NCI-H146 treated with DMSO at 0.1 percent for 48 hours (cell line): ENCODE results near the gene ABL1.

ENCODE experiments used
- DNase-seq: peaks from one replicate; lab custom pipeline; 2025; ENCODE audit not compliant: unreplicated experiment; lab: John Stamatoyannopoulos, UW

Gene ABL1

DNA sequence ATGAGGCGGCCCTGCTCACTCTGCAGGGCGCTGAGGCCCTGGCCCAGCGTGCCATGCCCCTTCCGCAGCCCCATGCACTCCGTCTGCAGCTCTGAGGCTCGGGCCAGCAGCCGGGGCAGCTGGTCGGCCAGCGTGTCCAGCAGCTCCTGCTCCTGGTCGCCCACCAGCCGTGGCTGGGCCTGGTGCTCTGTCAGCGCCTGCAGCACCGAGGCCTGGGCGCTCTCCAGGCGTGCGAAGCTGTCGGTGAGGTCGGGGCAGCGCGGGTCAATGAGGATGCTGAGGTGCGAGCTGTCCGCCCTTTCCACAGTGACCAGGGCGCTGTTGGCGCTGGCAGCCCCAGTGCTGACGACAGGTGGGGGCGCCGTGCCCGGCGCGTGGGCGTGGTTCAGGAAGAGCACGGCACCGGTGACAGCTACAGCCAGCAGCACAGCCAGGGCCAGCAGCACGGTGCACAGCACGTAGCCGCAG, 94.6 kb downstream of the ABL1 start:
- no peak for DNase-seq

DNA sequence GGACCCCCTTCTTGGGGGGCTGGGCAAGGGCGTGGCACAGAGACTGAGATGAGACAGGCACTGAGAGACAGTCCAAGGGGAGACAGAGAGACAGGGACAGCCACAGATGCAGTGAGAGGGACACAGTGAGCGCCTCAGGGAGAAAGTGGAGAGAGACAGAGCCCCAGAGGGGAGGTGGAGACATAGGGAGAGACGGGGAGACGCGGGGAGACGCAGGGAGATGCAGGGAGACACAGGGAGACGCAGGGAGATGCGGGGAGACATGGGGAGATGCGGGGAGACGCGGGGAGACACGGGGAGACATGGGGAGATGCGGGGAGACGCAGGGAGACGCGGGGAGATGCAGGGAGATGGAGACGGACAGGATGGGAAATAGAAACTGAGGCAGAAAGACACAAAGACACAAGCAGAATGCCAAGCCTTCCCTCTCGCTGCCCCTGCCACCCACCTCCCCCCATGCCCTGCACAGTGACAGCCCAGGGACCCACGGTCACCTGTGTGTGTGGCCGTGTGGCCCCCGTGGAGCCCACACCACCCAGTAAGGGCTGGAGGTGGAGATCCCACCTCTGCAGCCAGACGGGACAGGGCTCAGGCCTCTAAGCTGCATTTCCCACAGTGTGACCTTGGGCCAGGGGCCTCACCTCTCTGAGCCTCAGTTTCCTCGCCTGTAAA, 95.2 kb downstream of the ABL1 start:
- DNase-seq = no peak

DNA sequence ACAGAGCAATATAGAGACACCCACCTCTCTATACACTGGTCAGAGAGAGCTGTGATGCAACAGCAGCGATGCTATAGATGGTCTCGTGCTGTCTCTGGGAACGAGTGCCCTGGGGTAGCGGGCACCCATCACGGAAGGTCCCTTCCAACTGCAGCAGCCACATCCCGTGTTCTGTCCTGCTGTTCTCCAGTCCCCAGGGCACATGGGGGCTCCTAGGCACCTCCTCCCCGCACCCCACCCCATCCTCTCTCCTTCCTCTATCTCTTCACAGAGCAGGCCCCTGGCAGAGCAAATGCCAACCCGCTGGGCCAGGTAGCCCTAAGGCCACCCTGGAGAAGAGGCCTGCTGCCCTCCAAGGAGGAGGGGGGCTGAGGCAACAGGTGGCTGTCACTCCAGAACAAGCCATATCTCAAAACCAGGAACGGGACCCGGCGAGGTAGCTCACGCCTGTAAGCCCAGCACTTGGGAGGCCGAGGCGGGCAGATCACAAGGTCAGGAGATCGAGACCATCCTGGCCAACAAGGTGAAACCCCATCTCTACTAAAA, 95.8 kb downstream of the ABL1 start:
- DNase-seq = no peak

DNA sequence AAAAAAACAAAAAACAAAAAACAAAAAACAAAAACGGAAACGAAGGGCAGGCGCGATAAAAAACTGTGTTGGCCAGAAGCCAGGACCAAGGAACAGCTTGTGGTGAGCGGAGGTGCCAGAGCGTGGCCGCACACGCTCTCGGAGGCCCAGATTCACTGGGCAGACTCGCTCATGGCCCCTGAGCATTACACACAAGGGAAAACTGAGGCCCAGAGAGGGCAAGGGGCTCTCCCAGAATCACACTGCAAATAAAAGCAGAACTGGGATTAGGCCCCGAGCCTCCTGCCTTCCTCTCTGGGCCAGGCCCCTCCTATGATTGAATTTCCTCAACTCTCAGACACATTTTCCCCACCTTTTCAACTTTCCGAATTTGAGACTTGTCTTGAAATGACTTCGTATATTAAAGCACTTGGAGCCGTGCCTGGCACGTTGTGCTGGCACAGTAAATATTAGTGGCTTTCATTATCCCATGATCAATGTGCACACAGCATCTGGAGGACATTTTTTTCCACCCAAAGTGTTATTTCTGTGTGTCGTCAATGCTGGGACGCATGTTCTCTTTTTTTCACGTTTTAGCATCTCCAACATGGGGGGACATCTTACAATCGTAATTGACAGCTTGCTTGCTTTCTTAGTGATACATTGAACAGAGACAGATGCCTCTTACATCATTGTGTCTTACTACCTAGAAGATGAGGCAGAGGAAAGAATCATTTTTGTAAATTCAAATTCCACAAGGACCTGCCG, 96.6 kb downstream of the ABL1 start:
- no peak for DNase-seq

DNA sequence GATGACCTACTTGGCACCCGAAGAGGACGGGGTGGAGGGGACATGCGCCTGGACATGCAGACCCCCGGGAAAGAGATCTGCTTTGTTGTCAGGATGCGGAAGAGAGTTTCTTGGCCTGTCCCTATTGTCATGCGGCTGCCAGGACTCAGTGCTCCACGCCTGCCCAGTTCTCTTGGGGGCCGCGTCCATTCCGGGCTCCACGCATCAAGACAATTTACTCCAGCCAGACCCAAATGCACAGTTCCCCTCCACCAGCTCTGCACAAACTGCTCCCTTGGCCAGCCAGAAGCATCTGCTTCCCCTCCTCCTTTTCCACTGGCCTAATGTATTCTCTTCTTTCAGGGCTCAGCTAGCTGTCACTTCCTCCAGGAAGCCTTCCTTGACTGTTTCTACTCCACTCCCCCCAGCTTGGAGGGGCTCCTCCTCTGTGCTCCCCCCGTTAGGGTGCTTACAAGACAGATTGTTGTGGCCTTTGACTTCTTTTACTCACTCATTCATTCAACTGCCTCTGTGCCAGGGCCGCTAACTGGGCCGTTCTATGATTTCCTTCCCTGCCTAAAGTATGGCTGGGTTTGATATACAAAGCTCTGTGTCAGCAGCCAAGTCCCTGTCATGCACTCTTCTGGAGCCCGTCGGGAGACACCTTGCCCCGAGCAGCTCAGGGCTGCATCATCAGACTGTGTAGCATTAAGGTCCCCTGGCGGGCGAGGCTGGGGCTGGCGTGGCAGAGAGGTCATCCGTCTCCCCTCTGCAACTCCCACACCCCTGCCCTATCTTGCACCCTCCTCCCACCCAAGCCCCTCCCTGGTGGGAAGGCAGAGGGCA, 97.4 kb downstream of the ABL1 start:
- DNase-seq = no peak

DNA sequence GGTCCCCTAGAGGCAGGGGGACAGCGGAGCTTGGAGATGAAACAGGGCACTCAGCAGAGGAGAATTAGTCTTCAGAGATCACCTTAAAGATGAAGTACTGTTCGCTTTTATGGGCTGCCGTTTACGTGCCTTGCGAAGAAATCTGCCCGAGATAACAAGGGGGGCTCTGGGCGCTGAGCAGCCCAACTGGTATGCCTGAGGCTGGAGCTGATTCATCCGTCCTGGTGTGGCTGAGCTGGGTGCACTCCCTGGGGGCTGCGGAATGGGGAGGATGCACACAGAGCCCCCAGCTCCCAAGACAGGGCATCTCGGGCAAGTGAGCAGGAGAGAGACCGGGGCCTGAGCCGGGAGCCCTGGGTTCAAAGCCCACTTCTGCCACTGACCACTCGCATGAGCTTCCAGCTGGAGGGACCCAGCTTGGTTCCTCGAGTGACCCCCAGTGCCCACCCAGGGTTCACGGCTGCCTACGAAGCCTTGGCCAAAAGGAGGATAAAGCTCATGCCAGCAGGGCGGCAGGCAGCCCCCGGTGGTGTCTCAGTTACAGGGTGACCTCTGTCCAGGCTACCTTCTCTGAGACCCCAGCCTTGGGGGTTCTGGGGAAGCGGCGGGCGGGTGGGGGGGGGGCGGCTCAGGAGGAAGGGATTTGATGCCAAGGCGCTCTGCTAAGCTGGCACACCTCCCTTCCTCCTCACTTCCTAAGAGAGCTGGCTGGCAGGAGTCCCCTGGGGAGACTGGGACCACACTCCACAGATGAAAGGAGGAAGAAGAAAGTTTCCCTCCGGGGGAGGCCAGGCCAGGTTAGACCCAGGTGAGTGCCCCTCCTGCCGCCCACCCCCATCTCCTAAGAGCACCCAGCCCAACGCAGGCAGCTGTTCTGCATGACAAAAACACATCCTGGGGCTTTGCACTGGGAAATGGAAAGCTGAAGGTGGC, 98.3 kb downstream of the ABL1 start:
- no peak for DNase-seq

DNA sequence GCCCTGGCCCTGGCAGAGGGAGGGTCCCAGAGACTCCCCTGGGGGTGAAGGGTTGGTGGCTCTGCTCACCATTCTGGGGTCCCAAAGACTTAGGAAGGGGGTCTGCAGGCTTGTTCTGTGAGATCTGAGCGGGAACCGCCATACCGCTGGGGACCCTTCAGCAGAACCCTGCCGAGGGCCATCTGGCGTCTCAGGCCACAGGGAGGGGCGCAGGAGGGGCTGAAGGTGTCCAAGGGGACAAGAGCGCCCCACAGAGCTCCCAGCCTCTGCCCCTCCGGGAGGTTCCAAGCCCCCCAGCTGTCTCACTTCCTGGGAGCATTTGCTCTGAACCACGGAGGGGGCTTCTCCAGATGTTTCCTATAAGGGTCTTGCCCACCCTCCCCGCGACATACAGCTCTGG, 99.2 kb downstream of the ABL1 start:
- no peak for DNase-seq

DNA sequence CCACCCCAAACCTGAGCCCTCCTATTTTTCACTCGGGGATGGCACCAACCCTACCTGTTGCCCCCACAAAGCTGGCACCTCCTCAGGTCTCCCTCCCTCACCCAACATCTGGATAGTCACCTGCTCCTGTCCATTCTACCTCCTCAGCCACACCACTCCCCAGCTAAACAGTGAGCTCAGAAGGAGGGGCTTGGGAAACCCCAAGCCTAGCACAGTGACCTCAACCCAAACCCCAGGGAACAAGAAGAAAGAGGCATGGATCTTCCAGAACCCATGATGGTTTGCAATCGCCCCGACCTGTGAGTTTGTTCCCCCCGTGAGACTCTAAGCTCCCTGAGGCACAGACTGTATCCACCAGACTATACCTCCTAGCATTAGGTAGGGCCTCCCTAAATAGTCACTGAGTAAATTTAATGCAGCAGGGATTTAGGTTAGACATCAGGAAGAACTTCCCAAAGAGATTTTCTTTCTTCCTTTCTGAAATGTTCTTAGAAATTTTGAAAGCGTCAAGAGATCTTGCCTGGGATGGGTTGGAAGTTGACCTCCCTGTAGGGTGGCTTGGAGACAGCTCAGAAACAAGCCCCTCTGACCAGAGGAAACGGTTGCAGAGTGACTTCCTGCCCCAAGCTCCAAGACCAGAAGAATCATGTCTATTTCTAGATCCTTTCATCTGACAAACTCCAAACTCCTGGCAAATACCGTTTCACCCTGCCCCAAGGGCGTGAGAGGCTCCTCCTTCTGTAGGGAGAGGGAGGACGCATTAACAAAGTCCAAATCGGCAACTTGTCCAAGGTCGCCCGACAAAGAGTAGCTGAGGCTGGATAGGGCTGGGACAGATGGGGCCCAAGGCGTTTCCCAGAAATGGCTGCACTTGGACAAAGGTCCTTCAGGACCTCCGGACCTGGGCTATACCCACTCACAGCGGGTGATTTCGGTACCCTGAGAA, 99.9 kb downstream of the ABL1 start:
- no peak for DNase-seq

DNA sequence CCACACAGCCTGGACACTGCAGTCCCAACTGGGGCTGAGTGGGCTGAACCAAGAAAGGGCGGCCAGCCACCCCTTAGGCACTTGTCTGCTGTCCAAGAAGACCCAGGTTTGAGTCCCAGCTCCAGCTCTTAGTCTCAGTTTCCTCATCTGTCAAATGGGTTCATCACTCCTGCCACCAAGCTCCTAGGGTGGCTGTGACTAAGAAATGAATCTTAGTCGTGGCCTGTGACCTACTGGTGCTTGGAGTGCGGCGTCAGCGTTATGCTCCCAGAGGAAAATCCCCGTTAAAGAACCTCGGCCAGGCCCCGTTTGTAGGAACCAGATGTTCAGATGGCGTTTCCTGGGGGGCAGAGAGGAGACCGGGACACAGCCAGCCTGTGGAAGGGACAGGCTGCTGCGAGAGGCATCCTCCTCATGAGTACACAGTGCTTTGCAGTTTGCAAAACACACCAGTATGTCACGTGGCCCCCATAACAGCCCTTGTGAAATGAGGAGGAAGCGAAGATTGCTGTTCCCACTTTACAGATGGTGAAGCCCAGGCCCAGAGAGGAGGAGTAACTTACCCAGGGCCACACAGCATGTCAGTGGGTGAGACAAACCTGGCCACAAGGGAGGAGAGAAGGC, 100.7 kb downstream of the ABL1 start:
- DNase-seq = no peak

DNA sequence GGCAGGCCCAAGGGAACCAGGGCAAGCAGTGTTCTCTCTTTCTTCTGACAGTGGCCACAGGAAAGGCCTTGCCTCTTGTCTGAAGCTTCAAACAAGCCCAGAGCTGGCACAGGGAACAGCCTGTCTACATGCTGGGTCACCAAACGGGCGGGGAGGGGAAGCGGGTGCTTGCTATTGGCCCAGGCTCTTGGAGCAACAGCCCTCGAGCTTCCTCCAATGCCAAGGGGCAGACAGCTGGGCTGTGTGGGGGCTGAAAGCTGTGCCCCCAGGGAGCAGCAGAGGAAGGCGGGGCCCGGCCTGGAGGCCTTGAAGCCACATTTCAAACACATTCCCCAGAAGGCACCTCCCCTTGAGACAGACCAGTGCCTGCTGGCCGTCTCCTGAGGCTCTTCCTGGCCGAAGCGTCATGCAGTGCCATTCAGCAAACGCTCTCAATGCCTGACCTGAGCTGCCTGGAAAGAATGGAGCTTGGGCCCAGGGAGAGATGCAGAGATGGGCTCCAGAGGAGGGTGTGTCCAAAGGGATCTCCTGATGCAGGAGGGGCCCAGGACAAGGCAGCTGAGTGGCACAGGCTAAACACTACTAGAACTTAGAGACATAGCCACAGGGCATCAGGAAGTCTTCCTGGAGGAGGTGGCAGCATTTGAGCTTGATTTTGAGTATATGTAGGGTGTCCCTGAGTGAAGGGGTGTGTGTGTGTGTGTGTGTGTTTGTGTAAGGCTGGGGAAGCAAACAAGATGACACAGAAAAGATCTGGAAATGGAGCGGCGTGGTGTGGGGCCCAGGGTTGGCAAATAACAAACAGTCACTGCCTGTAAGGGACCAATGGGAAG, 101.4 kb downstream of the ABL1 start:
- DNase-seq = no peak
